H4 (cell line): ENCODE results near the gene SCN5A. TPM values are rescaled to one million over a fixed set of nuclear protein-coding genes. Genes with fewer than 3 reads are reported as not detected.

Source experiments
- DNase-seq: peaks from one replicate; pipeline ENCODE4 v3.0.0-alpha.2; 2015; ENCODE audit warnings: low spot score
- total RNA-seq: library from RNA; depleted of rRNA; stranded (reverse); fragments of >200 nt; shearing (Covaris generic); gene quantifications from 2 replicates; pipeline ENCODE4 v1.2.3, GENCODE V29; 2014

The SCN5A gene
- total RNA-seq, 1 experiment from 2014 or later = 0.85 TPM

DNA sequence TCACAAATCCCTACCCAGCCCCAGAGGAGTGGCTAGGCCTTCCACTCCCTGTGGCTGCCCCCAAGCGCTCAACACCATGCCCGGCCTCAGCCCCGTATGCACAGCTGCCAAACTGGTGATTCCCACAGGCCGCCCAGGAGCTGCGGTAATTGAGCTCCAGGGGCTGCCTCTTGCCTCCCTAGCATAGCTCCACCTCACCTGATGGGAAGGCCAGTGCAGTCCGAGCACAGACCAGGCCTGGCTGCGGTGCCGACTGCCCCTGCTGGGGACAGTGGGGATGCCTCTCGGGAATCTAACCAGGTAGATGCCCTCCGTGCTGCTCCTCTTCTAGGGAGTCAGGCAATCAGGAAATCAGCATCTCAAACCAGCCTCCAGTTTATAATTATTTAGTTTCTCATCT, 25.9 kb downstream of the SCN5A start:
- no peak for DNase-seq

DNA sequence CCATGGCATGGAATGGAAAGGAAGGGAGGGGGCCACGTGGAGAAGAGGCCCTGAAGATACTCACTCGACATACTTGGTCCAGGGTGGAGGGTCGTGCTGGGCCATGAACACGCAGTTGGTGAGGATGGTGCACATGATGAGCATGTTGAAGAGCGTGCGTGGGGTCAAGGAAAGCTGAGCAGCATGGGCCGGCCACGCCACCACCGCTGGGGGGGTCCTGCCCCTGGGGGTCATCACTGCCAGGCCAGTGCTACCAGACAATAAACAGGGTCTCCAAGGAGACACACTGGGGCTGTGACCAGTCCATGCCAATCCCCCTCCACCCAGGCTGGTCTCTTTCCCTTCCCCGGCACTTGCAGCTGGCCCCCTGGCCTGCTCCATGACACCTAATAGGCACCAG, 27.2 kb downstream of the SCN5A start:
- DNase-seq = no peak

DNA sequence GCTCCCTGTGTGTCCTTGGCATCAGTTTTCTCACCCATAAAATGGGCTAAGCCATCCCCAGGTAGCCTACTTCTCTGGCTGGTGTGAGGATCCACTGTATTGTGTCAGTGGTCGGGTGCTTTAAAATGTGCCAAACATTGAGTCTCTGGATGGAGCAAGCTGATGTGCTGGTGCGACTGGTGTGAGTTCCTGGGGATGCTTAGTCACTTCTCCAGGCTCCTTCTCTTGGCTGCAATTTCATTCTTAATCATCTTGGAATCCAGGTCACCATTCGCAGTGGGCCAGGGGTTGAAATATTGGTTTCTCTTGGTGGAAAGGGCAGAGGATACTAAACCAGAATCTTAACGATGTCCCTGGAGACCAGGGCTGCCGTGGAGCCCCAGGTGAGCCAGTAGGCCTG, 29.3 kb downstream of the SCN5A start:
- no peak for DNase-seq

DNA sequence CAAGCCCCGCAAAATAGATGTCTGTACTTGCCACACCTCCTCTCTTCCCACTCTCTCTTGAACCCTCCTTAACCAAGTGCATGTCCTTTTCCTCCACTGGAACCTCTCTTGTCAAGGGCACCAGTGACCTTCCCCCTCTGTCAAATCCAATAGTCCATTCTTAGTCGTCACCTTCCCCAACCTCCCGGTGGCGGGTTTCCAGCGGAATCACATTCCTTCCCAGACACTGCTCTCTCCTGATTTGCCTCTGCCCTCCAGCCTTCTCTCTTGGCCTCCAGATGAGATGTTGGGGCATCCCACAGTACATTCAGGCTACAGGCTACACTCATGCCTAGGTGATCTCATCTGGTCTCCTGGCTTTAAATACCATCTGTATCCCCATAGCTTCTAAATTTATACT, 31.1 kb downstream of the SCN5A start:
- no peak for DNase-seq

DNA sequence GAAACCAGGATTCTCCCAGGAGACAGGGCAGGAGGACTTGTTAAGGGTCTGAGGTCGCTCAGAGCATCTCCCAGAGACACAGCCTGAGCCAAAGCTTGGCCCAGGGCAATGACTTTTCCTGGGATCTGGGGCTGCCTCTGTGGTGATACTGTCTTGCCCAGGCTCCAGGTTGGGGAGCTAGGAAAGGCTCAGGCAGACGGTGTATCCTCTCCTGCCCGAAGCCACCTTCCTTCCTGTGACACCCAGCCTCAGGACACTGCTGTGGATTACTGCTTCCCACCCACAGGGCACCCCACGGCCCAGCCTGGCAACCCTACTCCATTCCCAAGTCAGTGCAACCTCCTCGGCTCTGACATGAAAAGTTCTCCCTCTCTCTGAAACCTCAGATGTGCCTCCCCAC, 31.9 kb downstream of the SCN5A start:
- no peak for DNase-seq

DNA sequence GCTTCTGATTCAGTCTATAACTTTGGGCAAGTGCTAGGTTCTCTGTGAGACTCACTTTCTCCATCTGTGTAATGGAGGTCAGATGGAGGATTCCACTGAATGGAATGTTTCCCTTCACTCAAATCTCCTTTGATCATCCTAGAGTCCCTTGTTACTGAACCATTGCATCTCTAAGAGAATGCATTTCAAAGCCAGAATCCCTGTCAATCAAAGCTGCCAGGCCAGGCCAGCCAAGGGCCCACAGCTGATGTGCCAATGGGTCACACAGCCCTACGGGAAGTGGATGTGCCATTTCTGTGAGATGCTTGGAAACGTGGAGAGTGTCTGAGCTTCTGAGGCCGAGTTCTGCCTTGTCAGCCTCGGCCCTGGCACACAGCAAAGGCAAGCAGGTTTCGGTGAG, 32.4 kb downstream of the SCN5A start:
- DNase-seq = no peak

DNA sequence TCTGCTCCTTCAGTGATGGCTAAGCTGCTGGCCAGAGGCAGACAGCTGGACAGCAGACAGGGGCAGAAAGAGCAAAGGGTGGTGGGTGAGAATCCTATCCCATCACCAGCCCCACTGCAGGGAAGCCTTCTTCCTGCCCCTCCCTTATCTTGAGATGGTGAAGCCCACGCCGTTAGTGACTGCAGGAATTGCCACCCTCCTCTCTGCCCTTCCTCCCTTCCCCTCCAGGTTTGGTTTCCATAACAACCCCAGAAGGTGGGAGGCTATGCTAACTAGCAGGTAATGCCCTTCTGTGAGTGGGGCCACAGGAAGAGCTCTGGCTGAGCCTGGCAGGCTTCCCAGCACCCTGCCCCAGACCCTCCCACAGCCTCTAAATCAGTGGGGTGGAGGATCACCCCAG, 32.8 kb downstream of the SCN5A start:
- no peak for DNase-seq

DNA sequence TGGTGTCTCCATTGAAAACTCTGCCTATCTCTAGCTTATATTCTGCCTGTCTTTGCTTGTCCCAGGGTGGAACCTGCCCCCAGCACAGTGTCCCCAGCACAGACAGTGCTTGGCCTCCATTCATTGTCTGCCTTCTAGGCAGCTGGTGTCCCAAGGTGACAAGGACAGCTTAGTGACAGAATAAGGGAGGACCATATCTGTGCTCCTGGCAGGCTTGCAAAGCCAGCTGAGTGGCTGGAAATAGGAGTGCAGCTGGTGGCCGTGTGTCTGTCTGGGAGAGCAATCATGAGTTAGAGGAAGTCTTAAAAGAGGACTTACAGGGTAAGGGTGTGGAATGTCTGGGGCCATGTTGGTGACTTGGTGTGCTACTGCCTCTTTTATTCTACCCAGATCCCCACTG, 33.4 kb downstream of the SCN5A start:
- no peak for DNase-seq

DNA sequence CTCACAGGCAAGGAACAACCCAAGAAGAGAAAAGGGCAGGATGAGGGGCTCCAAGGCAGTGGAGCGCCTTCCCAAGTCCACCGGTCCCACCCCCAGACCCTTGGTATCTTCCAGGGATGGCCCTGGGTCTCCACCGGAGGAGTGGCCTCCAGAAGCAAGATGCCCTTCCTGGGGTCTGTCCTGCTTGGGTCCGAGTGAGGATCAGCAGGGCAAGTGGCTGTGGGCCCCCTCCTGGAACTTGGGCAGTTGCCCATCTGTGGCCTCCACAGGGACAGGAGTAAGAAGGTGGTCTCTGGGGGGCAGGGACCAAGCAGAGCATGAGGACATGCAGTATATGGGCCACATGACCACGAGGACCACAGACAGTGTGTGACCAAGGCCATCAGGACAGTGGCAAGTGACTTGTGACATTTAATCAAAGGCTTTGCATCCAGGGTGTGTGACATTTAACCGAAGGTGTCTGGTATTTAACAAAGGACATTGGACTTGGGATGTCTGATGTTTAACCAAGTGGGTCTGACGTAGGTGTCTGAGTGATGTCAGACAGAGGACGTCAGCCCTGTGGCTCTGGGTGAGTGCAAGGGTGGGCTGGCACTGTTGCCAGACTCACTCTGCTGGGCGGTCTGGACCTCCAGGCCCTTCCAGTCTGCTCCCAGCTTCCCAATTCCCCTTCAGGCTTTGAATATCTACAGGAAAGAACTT, 34.7 kb downstream of the SCN5A start:
- DNase-seq = no peak

DNA sequence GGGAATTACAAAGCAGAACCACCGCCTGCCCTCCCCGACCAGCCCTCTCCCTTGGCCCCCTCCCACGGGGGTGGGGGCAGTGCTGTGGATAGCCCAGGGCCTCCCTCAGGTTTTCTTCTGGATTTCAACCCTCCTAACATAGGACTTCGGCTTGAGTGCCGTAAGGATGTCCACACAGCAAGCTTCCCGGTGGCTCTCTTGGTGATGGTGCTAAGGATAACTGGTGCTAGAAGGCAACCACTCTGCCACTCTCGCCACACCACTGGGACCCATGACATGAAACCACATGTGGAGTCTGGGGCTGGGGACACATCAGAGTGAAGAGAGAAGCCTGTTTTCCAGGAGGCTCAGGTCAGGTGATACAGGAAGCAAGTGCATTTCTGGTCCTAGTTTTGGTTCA, 35.4 kb downstream of the SCN5A start:
- no peak for DNase-seq

DNA sequence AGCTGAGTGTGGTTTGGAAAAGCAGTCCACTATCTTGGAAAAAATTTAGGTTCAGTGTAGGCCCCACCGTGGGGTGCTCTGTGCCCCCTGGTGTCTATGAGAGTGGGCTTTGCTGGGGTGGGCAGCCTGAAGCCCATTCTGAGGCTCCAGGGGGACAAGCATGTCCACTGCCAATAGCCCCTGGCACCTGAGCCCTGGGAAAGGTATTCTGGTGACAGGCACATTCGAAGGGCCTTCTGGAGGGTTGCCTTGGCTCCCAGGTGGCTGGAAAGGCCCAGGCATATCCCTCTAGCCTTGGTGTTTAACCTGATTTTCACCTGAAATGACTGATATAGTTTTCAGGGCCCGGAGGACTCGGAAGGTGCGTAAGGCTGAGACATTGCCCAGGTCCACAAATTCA, 36.1 kb downstream of the SCN5A start:
- no peak for DNase-seq

DNA sequence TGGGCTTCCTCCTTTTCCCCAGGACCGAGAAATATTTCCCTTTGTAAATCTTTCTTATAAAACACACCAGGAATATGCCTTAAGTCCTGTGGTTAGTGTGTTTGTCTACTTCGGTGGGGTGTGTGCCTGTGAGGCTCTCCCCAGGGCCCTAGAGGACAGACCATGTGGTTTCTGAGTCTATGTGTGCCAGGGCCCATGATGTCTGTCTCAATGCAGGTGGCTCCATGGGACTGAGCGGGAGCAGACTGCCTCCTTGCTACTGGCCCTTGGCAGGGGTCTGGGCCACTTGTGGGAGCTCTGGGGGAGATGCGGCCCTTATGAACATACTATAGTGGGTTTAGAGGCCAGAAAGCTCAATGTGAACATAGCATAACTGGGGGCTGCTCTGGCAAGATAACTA, 37.6 kb downstream of the SCN5A start:
- no peak for DNase-seq

DNA sequence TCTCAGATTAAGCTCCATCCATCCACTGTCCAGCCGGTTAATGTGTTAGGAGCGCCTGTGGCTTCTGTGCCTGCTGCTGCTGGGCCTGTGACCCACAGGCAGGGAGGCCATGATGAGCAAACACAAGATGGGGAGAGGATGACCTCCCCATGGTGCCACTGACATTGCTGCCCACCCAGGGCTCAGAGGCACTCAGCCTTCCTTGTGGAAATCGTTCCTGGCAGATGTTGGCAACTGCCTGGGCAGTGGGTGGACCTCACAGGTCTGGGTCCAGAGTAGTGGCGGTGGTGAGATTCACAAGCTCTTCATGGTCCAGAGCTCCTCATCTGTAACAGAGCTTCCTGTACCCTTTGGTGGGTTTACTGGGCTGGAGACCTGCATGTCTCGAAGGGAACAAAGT, 38.6 kb downstream of the SCN5A start:
- no peak for DNase-seq

DNA sequence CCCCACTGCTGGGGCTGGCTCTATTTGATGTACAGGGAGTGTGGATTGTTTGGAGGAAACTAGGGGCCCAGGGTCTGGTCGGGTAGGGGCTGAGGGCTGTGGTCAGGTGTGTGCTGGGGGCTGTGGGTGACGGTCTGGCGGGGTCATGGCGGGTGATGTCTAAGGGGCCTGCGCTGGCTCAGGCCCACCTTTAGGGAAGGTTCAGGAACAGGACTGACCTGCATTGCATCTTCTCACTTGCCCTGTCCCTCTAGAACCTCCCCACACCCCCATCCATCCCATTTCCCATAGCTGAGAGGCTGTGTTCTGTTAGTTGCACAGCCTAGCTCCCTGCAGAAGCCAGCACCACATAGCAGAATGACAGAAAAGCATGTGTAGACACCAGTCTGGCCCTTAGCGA, 39.1 kb downstream of the SCN5A start:
- no peak for DNase-seq

DNA sequence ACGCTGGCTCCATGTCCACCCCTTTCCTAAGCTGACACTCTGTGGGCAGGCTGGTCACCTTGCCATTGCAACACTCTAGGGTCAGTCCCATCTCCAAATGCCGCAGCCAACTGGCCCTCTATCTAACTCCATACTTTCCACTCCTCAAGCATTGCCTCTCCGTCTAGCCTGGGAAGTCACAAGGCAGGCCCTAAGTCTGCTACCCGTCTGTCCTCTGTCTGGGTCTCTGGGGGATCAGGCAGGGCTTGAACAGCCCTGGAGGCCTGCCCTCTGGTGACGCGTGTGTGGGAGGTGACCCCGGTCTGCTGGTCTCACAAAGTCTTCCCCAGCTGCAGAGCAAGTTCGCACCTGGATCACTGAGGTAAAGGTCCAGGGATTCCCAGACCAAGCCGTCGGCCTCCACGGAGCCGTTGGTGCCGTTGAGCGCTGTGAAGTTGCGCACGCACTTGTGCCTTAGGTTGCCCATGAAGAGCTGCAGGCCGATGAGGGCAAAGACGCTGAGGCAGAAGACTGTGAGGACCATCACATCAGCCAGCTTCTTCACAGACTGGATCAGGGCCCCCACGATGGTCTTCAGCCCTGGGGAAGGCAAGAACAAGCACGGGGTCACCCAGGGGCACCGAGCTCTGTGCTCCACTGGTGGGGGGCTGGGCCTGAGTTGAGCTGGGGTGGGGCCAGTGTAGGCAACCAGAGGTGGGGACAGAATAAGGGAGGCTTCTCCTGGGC, 39.9 kb downstream of the SCN5A start:
- DNase-seq = no peak

DNA sequence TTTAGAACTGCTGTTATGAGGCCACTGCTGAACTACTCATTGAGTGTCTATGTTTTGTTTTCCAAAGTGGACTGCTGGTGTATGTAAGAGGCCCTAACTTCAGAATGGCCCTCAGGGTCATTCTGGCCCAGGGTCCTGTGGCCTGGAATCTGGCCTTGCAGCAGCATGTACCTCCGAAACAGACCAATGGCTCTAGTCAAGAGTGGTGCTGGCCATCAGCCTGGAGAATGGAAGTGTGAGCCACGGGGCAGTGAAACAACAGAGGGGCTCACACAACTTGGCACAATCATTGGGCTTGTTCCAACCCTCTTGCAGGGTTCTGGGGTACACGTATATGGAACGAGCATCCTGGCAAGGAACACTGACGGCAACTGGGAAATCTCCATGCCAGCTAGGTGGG, 40.5 kb downstream of the SCN5A start:
- no peak for DNase-seq

DNA sequence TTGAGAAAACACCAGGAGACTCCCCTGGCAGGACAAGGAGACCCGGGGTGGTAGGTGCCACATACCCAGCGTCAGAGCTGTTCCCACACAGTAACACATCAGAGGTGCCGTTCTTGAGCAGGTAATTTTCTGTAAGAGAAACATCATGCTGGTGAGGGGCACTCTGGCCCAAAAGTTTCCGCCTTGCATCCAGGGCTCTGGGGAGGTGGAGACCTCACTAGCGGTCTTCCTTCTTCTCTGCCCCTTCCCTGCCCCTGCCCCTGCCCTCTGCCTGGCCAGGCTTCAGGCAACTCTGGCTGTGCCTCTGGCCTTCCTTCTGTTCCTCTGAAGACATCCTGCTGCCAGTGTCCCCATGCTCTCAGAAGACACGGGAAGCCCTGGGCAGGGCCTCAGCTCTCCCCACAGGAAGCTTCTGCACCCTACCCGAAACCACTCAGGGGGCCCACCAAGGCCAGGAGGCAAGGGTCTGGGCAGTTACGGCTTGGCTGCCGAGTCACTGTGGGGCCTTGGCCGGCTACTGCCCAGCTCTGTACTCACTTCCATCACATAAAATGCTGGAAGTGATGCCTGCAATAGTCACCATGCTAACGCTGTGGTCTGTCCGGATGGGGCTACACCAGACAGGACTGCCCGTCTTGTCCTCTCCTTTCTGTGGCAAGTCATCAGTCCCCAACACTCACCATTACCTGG, 41.3 kb downstream of the SCN5A start:
- no peak for DNase-seq

DNA sequence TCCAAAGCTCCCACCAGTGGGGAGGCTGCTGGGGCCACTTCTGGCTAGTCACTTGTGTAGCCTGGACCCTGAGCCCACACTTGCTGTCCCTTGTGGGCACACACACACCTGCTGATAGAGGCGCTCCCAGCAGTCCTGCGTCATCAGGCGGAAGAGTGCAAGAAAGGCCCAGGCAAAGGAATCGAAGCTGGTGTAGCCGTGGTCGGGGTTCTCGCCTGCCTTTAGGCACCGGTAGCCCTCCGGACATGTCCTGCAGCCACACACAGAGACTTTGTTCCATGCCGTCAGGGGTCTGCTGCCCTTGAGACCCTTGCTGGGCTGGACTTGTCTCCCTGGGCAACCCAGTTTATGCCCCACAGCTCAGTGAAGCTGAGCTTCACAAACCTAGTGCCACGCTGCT, 42.9 kb downstream of the SCN5A start:
- DNase-seq = no peak

DNA sequence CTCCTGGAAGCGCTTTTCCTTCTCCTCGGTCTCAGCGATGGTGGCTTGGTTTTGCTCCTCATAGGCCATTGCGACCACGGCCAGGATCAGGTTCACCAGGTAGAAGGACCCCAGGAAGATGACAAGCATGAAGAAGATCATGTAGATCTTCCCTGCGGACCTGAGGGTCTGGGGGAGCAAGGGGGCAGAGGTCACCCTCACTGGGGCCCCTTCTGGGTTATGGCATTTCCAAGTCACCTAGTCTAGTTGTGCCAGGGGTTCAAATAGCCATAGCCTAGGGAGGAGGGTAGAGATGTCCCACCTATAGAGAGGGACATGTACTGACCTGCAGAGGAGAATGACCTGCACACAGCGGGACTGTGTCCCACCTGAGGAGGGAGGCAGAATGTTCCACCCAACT, 43.5 kb downstream of the SCN5A start:
- DNase-seq = no peak

DNA sequence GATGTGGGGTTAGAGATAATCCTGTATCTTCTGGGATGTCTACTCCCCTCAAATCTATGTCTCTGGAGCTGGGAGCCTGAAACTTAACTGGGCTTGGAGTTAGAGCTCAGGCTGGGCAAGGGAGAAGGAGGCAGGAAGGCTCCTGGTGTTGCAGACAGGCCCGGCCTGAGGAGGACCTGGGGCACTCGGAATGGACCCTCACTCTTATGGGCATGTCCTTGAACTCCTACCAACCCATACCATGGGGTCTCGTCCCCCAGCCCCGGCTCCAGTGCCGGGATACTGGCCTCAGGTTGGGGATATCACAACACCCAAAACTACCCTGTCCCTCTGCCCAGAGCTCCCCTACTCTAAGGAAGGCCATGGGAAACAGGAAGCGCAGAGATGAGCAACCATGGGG, 45.2 kb downstream of the SCN5A start:
- no peak for DNase-seq

DNA sequence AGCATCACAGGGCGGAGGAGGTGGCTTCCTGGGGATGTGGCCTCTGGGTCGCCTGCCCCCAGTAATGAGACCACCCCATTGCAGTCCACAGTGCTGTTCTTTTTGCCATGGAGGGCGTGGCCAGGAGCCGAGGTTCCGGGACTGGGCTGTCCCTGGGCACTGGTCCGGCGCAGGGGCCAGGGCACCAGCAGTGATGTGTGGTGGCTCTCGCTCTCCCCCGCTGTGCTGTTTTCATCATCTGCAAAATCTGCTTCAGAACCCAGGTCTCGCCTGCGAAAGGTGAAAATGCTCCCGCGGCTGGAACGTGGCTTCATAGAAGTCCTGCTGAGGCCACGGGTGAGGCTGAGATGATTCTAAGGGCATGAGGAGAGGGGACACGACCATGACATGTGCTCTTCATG, 45.8 kb downstream of the SCN5A start:
- DNase-seq = no peak

DNA sequence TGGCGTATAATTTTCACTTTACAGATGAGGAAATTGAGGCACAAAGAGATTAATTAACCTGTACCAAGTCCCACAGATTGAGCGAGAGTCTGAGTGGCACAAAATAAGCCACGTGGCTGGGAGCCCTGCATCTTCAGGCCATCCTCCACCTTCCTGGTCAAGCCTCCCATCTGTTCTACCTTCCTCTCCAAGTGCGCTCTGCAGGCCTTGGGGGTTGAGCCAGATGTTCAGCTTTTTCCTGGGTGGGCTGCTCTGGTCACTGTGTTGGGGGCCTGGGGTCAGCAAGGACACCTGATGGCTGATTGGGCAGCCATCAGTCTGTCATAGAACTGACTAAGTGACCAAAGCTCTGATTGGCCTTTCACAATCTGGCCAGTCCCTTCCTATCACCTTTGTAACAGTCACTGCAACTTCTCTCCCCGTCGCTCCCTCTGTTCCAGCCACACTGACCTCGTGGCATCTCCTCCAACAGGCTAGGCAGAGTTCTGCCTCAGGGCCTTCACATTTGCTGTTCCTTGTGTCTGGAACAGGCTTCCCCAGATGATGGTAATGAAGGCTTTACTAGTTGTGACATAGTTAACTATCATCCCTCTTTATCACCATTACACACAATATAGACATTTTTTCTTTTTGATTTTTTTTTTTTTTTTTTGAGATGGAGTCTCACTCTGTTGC, 46.8 kb downstream of the SCN5A start:
- DNase-seq = no peak
